ENCODE measurements around the gene FIG4.
A peak's percentile ranks its signal among the peaks of the same experiment; 100 is the strongest.

The FIG4 gene

DNA sequence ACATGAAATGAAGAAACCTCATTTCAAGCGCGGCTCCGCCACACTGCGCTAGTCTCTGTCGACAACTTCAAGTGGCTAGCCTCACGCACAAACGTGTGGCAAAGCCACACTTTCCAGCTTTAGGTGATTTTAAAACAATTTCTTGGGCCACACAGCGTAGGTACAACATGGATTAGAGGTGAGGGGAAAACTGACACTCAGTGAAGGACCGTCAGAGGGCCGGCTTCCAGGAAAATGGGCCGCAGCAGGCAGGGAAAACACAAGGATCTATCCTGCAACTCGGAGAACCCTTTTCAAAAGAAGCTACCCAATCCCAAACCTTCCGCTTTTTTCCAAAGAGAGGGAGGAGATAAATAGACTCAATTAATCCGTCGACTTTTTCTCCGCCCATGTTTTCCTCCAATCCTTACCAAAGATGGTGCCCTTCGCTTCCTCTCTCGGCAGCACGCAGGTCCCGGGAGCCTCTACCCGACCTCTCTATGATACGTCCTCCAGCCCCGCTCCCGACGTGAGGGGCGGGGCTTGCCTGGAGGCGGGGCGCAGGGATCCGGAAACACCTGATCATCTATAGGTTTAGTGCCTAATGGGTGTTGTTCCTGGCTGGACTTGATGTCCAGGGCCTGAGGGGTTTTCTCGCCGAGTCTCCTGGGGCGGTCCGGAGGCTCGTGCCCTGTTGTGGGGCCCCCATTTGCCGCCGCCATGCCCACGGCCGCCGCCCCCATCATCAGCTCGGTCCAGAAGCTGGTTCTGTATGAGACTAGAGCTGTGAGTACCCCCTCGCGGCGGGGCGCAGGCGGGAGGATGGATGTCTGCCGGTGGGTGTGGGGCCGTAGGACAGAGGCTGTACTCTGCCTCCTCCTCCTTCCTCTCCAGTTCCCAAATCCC is at the start of gene FIG4, which contains the start of gene AK9:
Gene FIG4, plus strand, starts transcription at position 560 of the 885 bp plus-strand sequence. Its CDS starts 140 bp downstream, at position 700.
Gene AK9, minus strand, starts transcription at position 466 of the 885 bp plus-strand sequence. CDS start 15,457 bp downstream, outside the sequence.
- H3K27ac ChIP-seq, result peak within 1 kb of the TSS; percentile 78

DNA sequence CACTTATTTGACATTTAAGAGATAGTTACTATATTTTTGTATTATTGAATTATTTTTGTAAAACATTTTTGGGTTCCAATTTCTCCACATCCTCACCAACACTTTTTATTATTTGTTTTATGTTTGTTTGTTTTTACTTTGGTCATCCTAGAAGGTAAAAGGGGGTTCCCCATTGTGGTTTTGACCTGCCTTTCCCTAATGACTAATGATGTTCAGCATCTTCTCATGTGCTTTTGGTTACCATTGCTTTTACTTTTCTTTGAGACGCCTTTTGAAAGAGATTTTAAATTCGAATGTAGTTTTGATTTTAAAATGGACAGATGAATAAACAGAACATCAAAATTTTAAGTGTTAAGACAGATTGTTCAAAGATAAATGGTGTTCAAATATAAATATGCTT is 47.0 kb upstream of the FIG4 start:
- H3K27ac ChIP-seq, result no peak overlapping the region
- TF ChIP-seq, protein P1, sequence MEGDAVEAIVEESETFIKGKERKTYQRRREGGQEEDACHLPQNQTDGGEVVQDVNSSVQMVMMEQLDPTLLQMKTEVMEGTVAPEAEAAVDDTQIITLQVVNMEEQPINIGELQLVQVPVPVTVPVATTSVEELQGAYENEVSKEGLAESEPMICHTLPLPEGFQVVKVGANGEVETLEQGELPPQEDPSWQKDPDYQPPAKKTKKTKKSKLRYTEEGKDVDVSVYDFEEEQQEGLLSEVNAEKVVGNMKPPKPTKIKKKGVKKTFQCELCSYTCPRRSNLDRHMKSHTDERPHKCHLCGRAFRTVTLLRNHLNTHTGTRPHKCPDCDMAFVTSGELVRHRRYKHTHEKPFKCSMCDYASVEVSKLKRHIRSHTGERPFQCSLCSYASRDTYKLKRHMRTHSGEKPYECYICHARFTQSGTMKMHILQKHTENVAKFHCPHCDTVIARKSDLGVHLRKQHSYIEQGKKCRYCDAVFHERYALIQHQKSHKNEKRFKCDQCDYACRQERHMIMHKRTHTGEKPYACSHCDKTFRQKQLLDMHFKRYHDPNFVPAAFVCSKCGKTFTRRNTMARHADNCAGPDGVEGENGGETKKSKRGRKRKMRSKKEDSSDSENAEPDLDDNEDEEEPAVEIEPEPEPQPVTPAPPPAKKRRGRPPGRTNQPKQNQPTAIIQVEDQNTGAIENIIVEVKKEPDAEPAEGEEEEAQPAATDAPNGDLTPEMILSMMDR (conservative IDR thresholded peaks at IDR 0.05), result no peak

More for the DNA sequence above, at the start of gene FIG4, which contains the start of gene AK9:
- TF ChIP-seq, protein P1 (conservative IDR thresholded peaks at IDR 0.05), result peak; percentile 49

DNA sequence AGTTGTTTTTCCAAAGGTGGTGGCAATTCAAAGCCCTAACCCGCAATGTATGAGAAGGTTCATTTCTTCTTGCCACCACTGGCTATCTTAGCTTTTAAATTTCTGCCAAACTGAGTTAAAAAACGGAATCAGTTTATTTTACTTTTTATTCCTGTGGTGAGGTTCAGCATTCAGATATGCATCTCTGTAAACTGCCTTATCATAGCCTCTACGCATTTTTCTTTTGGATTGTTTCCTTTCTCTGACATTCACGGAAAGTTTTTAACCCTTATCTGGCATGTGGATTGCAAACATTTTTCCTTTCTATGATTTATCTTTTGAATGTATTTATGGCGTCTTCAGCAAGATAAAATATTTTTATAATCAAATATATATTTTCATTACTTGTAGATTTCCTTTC is 37.8 kb upstream of the FIG4 start:
- TF ChIP-seq, protein P1 (conservative IDR thresholded peaks at IDR 0.05), result no peak

DNA sequence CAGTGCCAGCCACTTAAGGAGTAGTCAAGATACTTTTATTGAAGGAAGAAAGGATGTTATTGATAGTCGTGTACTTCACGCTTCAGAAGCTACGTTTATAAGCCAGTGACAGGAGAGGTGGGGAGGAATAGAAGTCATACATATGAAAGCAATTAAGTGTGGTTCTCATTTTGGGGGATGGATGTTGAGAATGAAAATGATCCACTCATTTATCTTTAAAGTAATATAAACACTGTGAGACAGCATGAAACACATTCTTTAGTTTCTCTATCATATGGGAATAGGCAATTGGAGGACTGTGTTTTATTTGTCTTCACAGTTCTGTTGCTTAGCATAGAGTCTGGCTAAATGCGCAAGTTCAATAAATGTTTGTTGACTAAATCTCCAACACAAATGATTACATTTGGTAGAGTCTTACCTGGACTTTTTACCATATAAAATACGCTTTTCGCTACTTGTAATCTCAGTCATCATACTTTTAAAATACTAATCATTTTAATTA is 35.3 kb upstream of the FIG4 start:
- H3K27ac ChIP-seq, result no peak overlapping the region
- TF ChIP-seq, protein P1 (conservative IDR thresholded peaks at IDR 0.05), result no peak

More for the DNA sequence above, 37.8 kb upstream of the FIG4 start:
- no peak overlapping the region for H3K27ac ChIP-seq

- H3K27ac ChIP-seq, result no peak overlapping the region
- TF ChIP-seq, protein P1 (conservative IDR thresholded peaks at IDR 0.05), result no peak
Measured at GRCh38 chr6:109660526-109661320, 30.4 kb upstream of the FIG4 start.

- no peak overlapping the region for H3K27ac ChIP-seq
- TF ChIP-seq, protein P1 (conservative IDR thresholded peaks at IDR 0.05), result no peak
Measured at GRCh38 chr6:109662192-109662591, 28.9 kb upstream of the FIG4 start.

GRCh38 chr6:109669811-109670210 is 21.3 kb upstream of the FIG4 start:
- TF ChIP-seq, protein P1 (conservative IDR thresholded peaks at IDR 0.05), result no peak
- H3K27ac ChIP-seq, result no peak overlapping the region
